UCSD-AML1 (cell line): ENCODE measurements around the gene SF1.

ENCODE experiments used
- DNase-seq: peaks from one replicate; lab custom pipeline; 2025; ENCODE audit not compliant: unreplicated experiment; lab: John Stamatoyannopoulos, UW

The SF1 gene

DNA sequence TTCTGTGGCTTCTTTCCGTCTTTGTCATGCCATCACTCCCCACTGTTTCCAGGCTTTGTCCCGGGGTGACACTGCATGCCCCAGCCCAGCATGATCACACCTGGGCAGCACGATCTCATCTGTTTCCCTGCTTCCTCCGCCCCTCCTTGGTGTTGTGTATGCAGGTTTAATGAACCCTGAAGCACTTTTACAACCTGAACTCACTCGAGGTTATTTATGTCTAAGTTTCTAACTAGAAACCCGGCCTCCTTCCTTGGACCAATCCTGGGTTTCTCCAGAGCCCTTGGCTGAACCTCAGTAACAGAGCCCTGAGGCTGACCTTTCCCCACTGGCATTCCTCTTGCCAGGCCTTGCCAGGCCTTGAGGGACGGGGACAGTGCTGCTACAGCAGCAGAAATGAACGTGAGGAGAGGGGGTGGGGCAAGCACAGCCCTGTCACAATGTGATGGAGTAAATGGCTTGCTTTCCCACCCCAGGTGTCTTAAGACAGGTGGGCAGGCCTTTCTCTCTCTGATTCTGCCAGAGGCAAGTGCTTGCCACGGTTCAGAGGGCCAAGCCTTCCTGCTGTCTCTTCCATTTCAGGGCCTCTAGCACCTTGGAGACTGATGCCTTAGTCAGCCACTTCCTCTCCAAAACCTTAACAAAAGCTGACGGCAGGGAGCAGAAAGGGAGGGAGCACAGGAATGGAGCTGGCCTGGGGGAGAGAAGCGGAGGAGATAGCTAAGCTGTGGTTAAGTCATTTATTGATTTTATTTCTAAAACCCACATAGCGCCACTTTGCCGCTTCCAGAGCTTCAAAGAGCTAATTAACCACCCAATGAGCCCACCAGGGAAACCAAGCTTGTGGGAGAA lies 15.4 kb downstream of the SF1 start:
- peak; percentile 47 for DNase-seq

DNA sequence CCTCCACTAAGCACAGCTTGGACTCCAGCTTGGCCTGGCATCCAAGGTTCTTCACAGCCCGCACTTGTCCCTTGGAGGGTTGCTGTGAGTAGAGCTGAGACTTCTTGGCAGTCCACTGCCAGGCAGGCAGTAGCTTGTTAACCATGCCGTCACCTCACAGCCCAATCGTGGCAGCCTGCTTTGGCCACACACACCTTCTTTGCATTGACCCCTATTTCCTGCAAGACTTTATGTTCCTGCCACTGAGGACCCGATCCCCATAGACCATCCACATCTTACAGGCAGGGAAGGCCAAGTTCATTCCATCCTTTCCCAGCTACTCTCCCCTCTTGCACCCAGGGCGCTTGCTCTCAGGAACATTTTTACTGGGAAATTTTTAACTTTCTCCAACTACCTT lies 16.1 kb downstream of the SF1 start:
- no peak for DNase-seq

DNA sequence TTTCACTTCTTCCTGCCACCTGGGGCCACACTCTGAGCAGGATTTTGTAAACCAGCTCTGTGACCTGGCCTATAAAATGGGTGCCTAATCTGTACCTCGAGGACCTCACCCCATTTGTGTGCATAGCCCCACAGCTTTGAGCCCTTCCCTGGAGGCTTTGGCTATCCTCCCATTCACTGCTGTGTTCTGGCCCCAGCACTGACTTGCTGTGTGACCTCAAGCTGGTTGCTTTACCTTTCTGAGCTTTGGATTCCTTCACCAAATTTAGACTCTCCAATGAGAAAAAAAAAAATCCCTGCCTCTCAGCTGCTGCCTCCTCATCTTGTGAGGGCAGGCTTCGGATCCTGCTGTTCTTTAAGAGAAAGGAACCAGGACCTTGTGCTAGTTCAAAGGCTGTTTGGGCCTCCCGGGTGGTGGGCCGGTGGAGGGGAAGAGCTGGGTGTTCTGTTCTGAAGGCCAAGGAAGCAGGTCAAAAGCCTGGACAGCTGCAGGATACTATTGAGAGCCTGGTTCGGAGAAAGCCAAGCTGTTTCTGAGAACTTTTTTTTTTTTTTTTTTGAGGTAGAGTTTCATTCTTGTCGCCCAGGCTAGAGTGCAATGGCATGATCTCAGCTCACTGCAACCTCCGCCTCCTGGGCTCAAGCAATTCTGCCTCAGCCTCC lies 17.5 kb downstream of the SF1 start:
- DNase-seq, result no peak

DNA sequence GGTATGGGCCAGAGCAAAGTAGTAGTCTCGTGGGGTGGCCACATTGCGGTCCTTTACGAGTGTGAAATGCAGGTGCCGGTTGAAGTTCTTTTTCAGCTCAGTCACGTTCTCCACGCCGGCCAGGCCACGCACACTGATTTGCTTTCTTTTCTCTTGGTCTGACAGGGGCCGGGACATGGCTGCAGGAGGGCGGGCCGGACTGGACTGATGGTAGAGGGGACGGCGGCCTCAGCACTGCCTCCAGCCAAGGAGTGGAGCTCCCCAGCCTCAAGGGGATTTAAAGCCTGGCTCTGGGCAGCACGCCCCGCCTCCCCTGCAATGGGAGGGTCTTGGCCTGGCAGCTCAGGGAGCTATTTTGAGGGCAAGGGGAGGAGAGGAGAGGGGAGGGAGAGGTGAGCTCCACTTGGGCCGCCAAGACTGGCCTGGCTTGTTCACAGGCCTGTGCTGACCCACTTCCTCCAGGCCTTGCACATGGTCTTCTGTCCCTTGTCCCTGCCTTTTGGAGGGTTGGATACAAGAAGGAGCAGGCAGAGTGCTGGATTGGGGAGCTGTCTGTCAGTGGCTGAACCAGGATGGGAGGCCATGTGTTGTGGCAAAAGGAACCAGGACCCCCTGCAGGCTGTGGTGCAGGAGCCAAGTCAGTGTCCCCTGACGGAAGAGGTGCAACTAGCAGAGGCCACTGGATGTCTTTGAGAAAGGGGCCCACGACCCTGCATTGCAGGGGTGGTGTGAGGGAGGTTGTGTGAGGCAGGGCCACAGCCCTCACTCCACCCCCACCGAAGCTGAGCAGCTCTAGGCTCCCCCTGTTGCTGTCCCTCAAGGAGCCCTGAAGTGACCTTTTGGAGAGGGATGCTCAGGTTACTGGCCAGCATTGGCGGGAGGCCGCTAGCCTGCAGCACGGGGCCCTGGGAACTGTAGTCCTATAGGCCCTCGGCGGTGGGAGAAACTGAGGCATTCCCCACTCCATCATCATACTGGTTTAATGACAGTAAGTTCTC lies 18.3 kb downstream of the SF1 start, which contains the start of gene PYGM:
TSS of gene PYGM (minus strand) at position 253 of the 998 bp plus-strand sequence. CDS start at position 177, 76 bp downstream.
- no peak for DNase-seq

DNA sequence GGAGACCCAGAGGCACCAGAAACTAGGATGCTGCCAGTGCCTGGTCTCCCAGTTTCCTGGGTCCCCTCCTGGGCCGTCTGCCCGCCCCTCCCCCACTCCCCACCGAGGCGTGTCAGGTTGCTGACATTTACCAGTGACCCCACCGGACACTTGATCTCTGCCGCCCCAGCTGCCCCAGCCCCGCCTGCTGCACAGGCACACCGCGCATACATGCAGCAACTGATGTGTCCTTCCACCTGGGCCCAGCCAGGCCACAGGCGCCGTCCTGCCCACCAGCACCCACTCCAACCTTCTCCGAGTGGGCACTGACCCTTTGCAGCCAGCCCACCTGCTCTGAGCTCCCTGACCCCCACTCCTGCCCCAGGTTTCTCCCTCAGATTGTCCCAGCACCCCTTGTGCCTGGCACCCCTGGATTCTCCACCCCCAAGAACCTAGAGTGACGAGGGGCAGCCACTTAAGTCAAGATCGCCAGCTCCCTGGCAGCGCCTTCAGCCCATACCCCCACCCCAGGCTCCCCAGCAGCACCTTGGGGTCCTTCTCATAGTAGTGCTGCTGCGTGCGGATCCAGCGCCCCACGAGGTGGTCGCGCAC lies 19.1 kb downstream of the SF1 start:
- DNase-seq, result no peak

DNA sequence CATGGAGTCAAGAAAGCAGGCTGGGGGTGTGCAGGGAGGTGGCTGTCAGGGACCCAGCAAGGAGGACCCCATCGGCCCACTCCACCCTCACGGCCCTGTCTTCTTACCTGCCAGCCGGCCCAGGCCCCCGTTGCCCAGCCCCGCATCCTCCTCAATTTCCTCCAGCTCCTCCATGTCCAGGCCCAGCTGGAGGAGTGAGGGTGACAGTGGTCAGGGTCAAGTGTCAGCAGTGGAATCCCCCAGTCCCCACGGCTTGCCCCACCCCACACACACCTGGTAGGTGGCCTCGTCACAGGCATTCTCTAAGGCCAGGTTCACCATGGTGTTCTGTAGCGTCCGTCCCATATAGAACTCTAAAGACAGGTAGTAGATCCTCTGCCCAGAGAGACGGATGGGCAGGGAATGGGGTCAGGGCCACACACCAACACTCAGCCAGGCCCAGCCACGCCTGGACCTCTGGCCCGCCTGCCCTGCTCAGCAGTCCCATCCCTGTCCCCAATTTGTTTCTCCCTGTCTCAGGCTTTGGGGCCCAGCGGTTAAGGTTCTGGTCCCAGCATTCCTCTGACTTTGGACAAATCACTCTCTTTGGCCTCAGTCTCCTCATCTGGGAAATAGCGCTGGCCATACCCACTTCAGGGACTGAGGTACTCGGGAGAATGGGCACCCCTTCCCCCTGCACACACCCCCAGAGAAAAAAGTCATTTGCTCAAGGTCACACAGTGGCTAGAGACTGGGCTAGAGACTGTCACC lies 19.8 kb downstream of the SF1 start:
- no peak for DNase-seq

DNA sequence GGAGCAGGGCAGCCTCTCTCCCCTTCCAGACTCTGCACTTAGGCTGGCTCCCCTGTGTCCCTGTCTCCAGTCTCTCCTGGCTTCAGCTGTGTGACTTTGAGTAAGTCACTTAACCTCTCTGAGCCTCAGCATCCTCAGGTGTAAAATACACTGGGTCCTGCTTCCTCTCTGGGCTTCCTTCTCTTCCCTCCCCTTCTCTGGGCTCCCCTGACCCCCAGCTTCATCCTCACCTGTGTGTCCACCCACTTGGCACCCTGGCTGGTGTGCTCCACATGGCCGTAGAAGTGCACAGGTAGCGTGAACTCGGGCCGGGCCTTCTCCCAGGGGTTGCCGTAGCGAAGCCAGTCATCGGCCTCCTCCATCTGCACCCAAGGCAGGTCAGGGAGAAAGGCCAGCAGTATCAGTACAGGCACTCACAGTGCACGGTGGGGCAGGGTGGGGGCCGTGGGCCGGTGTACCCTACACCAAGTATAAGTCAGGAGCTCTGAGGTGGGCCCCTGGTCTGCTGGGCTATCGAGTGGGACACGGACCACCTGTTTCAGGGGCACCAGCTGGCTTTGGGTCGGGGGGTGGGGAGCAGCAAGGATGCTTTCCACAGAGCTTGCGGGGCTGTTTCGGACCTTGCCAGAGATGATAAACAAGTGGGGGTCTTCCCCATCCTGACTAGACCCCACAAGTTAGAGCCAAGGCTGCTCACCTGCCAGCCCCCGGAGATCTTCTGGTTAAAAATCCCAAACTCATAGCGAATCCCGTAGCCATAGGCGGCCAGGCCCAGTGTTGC lies 20.6 kb downstream of the SF1 start:
- no peak for DNase-seq

DNA sequence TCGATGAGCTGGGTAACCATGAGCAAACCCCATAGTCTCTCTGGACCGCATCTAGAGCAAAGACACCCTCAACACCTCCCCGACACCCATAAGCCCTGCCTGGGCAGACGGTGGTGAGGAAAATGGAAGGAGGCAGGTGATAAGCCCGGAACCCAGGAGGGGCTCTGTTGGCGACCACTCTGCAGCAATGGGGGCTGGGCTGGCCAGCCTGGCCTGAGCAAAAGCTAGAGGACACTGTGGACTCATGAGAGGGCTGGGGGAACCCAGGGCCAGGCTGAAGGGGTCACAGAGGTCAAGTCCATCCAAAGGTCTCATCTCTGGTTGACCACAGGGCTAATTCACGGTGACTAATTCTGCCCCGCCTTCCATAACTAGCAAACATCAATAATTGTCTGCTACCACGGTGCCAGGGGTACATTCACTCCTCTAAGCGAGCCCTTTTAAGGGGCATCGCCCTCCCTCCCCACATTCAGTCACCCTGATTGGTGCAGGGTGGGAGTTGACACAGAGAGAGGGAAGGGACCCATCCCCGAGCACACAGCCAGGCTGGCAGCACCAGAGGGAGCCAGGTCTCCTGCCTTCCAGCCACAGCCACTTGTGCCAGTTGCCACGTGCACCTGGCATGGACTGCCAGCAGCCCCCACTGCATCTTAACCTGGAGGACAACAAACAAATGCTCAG lies 22.5 kb downstream of the SF1 start:
- DNase-seq, result no peak

DNA sequence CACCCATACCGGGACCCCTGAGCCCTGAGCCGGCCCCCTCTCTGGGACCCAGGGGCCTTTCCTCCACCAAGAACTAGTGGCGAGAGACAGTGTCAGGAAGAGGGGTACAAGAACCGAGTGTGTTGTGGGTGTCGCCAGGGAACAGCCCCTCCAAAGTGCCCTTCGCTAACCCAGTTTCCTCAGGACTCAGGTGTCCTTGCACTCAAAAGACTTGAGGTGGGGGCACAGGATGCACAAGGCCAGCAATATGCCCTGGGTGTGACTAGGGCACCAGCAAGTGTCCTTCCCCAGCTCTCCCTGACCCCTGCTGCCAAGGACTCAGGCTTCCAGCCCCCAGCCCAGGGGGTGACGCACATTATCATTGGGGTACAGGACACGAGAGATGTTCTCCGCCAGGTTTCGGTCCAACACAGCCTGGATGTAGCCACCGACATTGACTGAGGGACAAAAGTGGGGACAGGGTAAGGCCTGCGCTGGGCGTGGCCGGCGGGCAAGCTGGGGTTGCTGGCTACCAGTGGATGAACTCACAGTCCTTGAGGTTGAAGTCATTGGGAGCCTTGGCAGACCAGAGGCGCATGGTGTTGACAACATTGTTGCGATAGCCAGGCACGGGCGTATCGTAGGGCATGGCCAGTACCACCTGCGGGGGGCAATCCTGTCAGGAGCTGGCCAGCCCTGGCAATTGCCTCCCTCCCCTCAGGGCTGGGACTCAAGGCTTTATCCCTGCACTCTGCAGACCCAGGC lies 23.3 kb downstream of the SF1 start:
- DNase-seq, result no peak

DNA sequence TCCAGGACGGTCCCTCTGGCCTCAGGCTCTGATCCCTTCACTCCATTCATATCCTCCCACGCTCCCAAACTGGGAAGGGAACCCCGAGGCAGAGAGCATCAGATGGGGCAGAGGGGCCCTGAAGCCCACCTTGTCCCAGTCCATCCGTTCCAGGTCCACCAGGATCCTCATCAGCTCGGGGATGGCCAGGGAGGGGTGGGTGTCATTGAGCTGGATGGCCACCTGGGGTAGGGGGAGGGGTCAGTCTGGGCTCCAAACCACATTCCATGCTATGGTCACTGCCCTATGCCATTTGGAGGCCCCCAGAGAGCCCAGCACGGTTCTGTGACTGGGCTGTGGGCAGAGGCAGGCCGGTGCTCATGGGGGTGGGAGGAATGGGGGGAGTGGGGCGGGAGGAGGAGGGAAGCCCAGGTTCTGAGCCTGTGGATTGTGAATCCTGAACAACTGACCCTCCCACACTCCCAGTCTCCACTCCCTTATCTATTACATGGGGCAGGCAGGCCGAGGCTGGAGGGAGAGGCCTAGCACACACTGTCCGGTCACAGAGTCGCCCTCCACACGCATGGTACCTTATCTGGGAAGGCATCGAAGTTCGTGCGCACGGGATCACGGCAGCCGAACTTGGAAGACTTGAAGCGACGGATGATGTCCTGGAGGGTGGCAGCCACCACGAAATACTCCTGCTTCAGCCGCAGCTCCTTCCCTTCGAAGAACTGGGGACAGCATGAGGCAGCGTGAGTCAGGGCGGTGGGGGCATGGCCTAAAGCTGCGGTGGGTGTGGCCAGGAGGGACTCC lies 24.0 kb downstream of the SF1 start:
- no peak for DNase-seq

DNA sequence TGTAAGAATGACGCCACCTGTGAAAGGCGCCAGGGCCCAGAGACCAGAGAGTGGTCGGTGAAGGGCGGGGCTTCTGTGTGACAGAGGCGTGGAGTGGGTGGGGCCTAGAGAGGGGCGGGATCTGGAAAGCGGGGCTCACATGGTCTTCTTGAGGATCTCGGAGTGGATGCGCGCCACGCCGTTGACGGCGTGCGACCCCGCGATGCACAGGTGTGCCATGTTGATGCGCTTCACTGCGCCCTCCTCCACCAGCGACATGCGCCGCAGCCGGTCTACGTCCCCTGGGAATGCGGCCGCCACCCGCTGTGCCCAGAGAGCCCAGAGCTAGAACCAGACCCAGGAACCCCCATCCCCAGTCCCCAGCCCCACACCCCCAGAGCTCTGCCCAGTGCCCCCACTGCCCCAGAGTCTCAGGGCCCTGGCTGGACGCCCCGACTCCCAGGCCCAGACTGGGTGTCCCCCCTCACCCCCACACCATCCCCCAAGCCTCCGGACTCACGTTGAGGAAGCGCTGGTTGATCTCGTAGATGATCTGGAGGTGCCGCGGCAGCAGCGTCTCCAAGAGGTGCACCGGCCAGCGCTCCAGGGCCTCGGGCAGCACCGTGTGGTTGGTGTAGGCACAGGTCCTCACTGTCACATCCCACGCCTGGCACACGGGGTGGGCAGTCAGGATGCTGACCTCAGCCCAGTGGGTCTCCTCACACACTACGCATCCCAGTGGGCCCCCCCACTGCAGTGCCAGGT lies 24.8 kb downstream of the SF1 start:
- DNase-seq, result no peak

DNA sequence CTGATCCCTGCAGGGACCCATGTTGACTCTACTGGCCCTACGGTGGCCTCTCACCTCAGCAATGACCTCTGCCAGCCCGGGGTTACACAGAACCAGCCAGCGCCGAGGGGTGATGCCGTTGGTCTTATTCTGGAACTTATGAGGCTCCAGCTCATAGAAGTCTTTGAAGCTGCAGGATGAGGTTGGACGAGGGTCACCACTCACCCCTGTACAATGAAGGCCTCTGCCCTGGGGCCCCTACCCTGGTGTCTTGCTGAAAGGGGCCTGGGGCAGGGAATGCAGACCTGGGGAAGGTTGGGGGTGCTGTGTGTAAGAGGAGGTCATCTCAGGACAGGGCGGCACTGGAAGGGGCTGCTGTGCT lies 25.3 kb downstream of the SF1 start:
- no peak for DNase-seq

DNA sequence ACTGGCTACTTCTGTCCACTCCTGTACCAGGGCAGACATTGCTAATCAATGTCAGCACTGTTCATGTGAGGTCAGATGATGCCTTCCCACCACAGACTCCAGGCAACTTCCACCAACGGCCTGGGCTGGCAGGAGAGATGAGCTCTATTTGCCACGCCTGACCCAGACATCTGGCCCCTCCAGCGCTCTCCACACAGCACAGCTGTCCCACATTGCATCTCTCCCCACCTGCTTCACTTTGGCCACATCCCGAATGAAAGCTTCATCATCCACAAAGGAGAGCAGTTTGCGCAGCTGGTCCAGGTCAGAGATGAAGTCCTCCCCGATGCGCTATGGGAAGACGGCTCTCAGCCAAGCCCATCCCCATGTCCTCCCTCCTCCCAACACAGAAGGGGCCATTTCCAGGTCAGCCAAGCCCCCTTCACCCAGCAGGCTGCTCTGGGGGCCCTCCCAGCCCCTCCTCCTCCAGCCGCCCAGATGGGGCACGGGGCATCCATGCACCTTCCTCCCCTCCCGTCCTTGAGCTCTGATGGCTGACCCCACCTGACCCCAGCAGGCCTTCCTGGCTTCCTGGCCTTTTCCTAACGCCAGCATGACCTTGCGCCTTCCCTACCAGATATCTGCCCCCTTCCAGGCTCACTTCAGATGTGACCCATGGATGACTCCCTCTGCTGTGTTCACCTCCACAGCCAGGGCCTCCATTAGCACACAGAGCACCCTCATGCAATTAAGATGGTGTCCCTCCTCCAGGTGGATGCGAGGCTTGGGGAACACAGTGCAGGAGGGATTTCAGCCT lies 26.0 kb downstream of the SF1 start:
- no peak for DNase-seq

DNA sequence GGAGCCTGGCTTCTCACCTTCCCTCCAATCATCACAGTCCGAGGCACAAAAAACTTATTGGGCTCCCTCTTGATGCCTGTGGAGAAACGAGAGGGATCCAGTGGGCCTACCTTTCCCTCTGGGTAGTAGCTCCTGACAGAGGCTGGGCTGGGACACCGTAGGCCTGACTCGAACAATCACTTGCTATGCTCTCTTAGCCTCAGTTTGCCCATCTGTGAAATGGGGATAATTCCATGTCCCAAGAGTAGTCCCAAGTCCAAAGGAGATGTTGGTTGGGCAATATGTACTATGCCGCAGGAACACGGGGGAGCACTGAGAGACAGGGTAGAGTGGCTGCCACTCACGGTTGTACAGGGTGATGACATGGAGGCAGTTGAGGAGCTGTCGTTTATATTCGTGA lies 26.8 kb downstream of the SF1 start:
- no peak for DNase-seq

DNA sequence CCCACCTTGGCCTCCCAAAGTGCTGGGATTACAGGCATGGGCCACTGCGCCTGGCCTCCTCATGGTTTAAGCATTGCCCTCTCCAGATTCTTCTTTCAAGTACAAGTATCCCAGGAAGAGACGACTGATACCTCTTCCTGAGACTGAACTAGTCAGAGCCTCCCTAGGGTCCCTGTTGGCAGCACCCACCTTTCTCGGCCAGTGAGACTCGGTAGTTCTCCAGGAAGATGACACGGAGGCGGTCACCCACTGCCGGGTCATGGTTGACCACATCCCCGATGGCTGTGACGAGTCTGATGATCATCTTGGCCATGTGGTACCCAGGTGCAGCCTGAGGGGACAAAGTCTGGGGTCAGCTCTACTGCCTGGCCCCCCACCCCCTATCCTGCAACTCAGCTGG lies 27.2 kb downstream of the SF1 start:
- no peak for DNase-seq
